ENCODE results near the gene TMEM184C.
A peak's percentile ranks its signal among the peaks of the same experiment; 100 is the strongest.

Gene TMEM184C

GRCh38 chr4:147693218-147693617 lies 76.0 kb downstream of the TMEM184C start:
- TF ChIP-seq CTCF (IDR thresholded peaks at IDR 0.05; ENCODE audit: low read depth, low read length) = no peak
- in situ Hi-C loops (cut with HindIII; ENCODE audit: low sequenced_read_pairs) = no loop called here
- H3K4me3 ChIP-seq (ENCODE audit: low read depth, low read length) = no peak overlapping the region
- no peak for DNase-seq (ENCODE audit: low read depth, low spot score)

GRCh38 chr4:147696866-147697265 lies 79.7 kb downstream of the TMEM184C start:
- in situ Hi-C loops (cut with HindIII; ENCODE audit: low sequenced_read_pairs) = no loop called here
- DNase-seq (ENCODE audit: low read depth, low spot score) = no peak
- no peak overlapping the region for H3K4me3 ChIP-seq (ENCODE audit: low read depth, low read length)
- no peak for TF ChIP-seq CTCF (IDR thresholded peaks at IDR 0.05; ENCODE audit: low read depth, low read length)

- in situ Hi-C loops (cut with HindIII; ENCODE audit: low sequenced_read_pairs) = no loop called here
- TF ChIP-seq CTCF (IDR thresholded peaks at IDR 0.05; ENCODE audit: low read depth, low read length) = no peak
- H3K4me3 ChIP-seq (ENCODE audit: low read depth, low read length) = no peak overlapping the region
- no peak for DNase-seq (ENCODE audit: low read depth, low spot score)
These were observed 87.6 kb downstream of the TMEM184C start for GRCh38 chr4:147704846-147705245.

GRCh38 chr4:147707892-147708672 lies 90.9 kb downstream of the TMEM184C start:
- DNase-seq (ENCODE audit: low read depth, low spot score) = peak; percentile 54
- TF ChIP-seq CTCF (IDR thresholded peaks at IDR 0.05; ENCODE audit: low read depth, low read length) = peak; percentile 82
- in situ Hi-C loops (cut with HindIII; ENCODE audit: low sequenced_read_pairs) = no loop called here
- no peak overlapping the region for H3K4me3 ChIP-seq (ENCODE audit: low read depth, low read length)

GRCh38 chr4:147709999-147710398 lies 92.8 kb downstream of the TMEM184C start:
- in situ Hi-C loops (cut with HindIII; ENCODE audit: low sequenced_read_pairs) = no loop called here
- TF ChIP-seq CTCF (IDR thresholded peaks at IDR 0.05; ENCODE audit: low read depth, low read length) = no peak
- DNase-seq (ENCODE audit: low read depth, low spot score) = peak; percentile 86
- H3K4me3 ChIP-seq (ENCODE audit: low read depth, low read length) = no peak overlapping the region

GRCh38 chr4:147714575-147715401 lies 97.6 kb downstream of the TMEM184C start:
- peak; percentile 78 for DNase-seq (ENCODE audit: low read depth, low spot score)
- H3K4me3 ChIP-seq (ENCODE audit: low read depth, low read length) = no peak overlapping the region
- in situ Hi-C loops (cut with HindIII; ENCODE audit: low sequenced_read_pairs) = no loop called here
- no peak for TF ChIP-seq CTCF (IDR thresholded peaks at IDR 0.05; ENCODE audit: low read depth, low read length)
